ENCODE results near the gene MAP1A.

- no peak for TF ChIP-seq CTCF (IDR thresholded peaks at IDR 0.05)
- no peak for TF ChIP-seq POLR2A (IDR thresholded peaks at IDR 0.05)
Observed at GRCh38 chr15:43473885-43474284, 43.5 kb upstream of the MAP1A start.

Data from testis (tissue), 2 donors.